Measurements from ENCODE around the gene SFMBT2.

SFMBT2 gene

DNA sequence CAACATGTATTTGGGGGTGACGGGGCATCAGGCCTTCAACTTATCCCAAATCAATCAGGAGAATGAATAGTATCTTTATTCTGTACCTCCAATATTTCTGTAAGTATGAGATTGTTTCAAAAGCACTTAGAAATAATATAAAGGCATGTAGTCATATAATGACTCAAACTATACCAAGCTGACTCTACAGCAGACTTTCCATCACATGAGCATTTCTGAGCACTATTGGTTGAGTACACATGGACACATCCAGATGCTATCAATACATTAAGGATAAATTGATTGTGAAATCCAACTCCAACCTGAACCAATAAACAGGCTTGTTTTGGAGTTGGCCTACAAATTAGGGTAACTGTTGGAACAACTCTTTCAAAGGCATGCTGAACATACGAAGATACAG, 229.4 kb downstream of the SFMBT2 start:
- no peak overlapping the region for H3K27ac ChIP-seq
- no peak overlapping the region for H3K4me3 ChIP-seq
- TF ChIP-seq, protein P1, sequence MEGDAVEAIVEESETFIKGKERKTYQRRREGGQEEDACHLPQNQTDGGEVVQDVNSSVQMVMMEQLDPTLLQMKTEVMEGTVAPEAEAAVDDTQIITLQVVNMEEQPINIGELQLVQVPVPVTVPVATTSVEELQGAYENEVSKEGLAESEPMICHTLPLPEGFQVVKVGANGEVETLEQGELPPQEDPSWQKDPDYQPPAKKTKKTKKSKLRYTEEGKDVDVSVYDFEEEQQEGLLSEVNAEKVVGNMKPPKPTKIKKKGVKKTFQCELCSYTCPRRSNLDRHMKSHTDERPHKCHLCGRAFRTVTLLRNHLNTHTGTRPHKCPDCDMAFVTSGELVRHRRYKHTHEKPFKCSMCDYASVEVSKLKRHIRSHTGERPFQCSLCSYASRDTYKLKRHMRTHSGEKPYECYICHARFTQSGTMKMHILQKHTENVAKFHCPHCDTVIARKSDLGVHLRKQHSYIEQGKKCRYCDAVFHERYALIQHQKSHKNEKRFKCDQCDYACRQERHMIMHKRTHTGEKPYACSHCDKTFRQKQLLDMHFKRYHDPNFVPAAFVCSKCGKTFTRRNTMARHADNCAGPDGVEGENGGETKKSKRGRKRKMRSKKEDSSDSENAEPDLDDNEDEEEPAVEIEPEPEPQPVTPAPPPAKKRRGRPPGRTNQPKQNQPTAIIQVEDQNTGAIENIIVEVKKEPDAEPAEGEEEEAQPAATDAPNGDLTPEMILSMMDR (IDR thresholded peaks at IDR 0.05) = no peak

DNA sequence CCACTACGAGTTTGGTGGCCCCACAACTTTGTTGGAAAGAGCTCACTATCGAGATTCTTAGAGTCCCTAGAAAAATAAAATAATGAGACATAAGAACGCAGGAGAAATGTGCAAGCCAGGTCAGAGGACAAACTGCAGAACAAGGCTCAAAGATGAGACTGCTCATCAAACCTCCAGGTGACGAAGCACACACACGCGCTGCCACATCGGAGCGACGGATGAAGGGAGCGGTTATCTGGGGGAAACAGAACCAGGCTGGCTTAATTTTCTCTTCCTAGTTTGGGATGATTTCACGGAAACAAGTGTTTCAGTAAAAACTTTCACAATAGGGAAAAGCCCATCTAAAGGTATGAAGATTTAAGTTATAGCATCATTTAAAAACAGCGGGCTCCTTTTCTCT, 231.3 kb downstream of the SFMBT2 start:
- no peak overlapping the region for H3K4me3 ChIP-seq
- no peak overlapping the region for H3K27ac ChIP-seq
- TF ChIP-seq, protein P1 (IDR thresholded peaks at IDR 0.05) = no peak
- no peak for DNase-seq (ENCODE audit: low spot score)

More for the DNA sequence above, 229.4 kb downstream of the SFMBT2 start:
- DNase-seq (ENCODE audit: low spot score) = no peak

DNA sequence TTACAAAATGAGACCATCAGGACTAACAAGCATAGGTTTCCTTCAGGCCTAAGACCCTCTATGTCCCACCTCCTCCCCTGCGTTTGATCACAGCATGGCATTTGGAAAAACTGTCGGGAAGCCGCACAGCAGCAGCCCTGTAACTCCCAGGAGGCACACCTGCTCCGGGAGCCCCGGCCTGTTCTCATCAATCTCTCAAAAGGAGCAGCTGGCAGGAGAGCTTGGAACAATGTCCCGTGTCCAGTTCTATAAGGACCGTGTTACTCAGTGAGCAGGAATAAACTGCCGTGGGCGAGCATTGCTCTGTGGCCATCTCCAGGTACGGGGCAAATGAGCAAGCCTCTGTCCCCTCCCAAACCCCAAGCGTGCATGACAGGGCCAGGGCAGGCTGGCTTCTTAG, 236.9 kb downstream of the SFMBT2 start:
- no peak for DNase-seq (ENCODE audit: low spot score)
- no peak overlapping the region for H3K4me3 ChIP-seq
- TF ChIP-seq, protein P1 (IDR thresholded peaks at IDR 0.05) = no peak
- H3K27ac ChIP-seq = no peak overlapping the region

DNA sequence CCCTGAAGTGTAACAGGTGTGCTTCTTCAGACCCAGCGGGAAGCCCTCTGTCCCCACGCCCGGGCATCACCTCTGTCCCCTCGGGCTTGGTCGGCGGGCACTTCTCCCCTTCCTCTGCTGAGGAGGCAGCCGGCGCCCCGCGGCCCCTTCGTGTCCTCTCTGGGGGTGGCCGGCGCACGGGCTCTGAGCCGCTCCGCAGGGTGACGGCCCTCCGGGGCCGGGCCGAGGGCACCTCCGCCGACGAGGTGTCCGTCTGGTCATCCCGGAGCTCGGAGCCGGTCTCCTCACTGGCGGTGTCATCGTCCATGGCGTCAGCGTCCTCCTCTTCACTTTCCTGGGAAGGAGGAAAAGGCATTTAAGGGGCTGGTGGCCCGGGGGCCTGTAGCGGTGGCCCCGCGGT, 239.0 kb downstream of the SFMBT2 start:
- H3K4me3 ChIP-seq = no peak overlapping the region
- H3K27ac ChIP-seq = no peak overlapping the region
- TF ChIP-seq, protein P1 (IDR thresholded peaks at IDR 0.05) = no peak
- DNase-seq (ENCODE audit: low spot score) = no peak

DNA sequence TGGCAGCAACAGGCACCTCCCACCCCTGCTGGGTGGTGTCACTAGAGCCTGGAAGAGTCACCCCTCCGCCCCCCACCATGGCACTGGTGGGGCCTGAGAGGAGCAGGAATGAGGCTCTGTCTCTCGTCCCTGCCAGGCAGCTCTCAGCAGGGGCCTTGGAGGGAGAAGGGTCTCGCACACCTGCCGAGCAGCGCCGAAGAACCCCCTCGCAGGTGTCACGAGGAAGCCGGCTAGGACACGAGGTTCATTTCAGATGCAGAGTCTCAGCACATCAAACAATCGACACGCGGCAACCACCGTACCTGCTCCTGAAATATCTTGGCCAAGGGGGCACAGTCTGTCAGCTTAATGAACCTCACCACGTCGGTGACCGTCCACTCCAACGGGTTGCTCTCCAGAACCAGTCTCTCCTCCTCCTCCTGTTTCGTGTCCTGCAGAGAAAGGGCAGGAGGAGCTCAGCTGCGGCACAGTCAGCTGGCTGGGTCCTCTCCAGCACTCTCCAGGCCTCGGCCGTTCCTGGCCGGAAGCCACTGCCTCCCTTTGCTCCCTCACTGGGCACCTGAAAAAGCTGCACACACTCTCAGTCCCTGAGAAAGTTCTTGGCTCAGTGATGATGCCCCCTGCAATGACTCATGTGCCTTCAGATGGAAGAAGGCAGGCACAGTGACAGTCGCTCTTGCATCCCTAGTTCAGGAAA, 240.1 kb downstream of the SFMBT2 start:
- H3K27ac ChIP-seq = no peak overlapping the region
- DNase-seq (ENCODE audit: low spot score) = no peak
- TF ChIP-seq, protein P1 (IDR thresholded peaks at IDR 0.05) = no peak
- H3K4me3 ChIP-seq = no peak overlapping the region

DNA sequence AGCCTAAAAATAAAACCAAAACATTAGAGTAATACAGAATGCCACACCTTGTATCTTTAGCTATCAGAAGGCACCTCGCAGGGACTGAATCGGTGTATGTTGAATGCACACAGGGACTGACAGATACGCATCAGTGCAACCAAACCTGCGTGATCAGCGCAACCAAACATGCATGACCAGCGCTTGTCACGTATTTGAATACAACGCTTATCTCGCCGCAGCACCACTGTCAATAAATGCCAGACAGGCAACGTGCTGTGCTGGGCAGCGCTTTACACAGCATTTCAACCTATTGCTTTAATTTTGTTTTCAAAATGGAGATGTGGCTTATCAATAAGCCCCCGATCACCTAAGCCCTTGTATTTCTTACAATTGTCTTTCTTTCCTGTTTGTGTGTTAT, 242.4 kb downstream of the SFMBT2 start:
- DNase-seq (ENCODE audit: low spot score) = no peak
- H3K4me3 ChIP-seq = no peak overlapping the region
- H3K27ac ChIP-seq = no peak overlapping the region
- TF ChIP-seq, protein P1 (IDR thresholded peaks at IDR 0.05) = no peak

DNA sequence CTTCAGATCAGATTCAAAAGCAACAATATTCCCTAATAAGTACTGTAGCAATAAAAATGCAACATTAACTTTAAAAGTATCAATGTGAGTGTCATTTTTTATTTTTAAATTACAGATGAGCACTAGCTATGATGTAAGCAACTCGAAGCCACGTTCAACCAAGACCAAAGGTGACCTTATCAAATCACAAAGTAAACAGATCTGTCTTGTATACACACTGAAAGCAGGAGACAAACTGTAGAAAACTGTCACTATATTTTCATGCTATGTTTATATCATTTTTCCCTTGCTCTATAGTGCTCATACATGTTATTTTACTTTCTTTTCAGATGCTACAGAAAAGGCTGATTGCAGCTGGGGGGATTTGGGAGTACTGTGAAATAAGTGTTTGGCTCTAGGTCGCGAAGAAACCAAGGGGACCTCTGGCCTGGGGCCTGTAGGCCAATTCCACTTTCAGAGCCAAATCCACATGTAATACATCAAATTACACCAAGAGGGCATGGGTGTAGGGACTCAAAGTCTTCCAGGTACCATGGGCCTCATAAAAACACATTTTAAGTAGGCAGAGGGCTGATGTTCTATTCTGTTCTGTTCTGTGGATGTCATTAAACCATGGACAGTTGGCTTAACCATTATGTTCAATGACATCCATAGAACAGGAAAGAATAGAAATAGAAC, 245.2 kb downstream of the SFMBT2 start:
- DNase-seq (ENCODE audit: low spot score) = no peak
- Histone ChIP-seq H3K4me3 (no peak overlapping the region), H3K27ac (no peak overlapping the region)
- TF ChIP-seq, protein P1 (IDR thresholded peaks at IDR 0.05) = no peak

Data from coronary artery (tissue), 2 donors.